Gastroesophageal sphincter (tissue), 3 donors: Measurements from ENCODE around the gene COL6A3.

Experiments used
- POLR2A ChIP-seq, 2 donors: fragments of 450-650 bp; IDR thresholded peaks; one replicate each; pipeline ENCODE4 v1.6.1; 2017; ENCODE audit warnings: antibody characterized with exemption in 2 of 2, mild to moderate bottlenecking in 2 of 2, moderate library complexity in 1 of 2
- POLR2AphosphoS5 ChIP-seq: sonication (generic); formaldehyde crosslinking; IDR thresholded peaks from one replicate; pipeline ENCODE4 v1.6.1; 2017; ENCODE audit warnings: antibody characterized with exemption
- TF ChIP-seq, protein P1 (sequence below), 4 experiments: fragments of 200-600 bp in 2 of 4; fragments of 450-650 bp in 2 of 4; sonication (generic) in 1 of 4; IDR thresholded peaks; one replicate each; pipeline ENCODE4 v1.5.1; 2017 to 2019; ENCODE audit warnings: antibody characterized with exemption in 4 of 4, mild to moderate bottlenecking in 2 of 4, moderate library complexity in 2 of 4

- TF ChIP-seq POLR2AphosphoS5 (peak; percentile 43), POLR2A (IDR thresholded peaks at IDR 0.05) (no peak)
- TF ChIP-seq, protein P1, sequence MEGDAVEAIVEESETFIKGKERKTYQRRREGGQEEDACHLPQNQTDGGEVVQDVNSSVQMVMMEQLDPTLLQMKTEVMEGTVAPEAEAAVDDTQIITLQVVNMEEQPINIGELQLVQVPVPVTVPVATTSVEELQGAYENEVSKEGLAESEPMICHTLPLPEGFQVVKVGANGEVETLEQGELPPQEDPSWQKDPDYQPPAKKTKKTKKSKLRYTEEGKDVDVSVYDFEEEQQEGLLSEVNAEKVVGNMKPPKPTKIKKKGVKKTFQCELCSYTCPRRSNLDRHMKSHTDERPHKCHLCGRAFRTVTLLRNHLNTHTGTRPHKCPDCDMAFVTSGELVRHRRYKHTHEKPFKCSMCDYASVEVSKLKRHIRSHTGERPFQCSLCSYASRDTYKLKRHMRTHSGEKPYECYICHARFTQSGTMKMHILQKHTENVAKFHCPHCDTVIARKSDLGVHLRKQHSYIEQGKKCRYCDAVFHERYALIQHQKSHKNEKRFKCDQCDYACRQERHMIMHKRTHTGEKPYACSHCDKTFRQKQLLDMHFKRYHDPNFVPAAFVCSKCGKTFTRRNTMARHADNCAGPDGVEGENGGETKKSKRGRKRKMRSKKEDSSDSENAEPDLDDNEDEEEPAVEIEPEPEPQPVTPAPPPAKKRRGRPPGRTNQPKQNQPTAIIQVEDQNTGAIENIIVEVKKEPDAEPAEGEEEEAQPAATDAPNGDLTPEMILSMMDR (IDR thresholded peaks at IDR 0.05), result no peak
Measured at GRCh38 chr2:237304763-237305514, 109.0 kb downstream of the COL6A3 start.
